ENCODE data around the gene APCDD1.

The APCDD1 gene

GRCh38 chr18:10421859-10422258 lies 32.6 kb upstream of the APCDD1 start:
- Histone ChIP-seq H3K36me3 (replicated peaks; ENCODE audit: low read depth, low read length) (no peaks in the 10 kb centered on the region), H3K4me3 (ENCODE audit: low read length) (no peak overlapping the region), H4K20me1 (ENCODE audit: insufficient read depth, low read length) (no peaks in the 10 kb centered on the region), H3K79me2 (ENCODE audit: low read length) (no peaks in the 10 kb centered on the region), H3K27me3 (ENCODE audit: low read depth, low read length) (no peaks in the 10 kb centered on the region; the same call in 1 of the 2 replicates), H3K4me2 (ENCODE audit: low read length) (no peak overlapping the region), H3K9me3 (ENCODE audit: insufficient read depth, low read length) (no peaks in the 10 kb centered on the region), H3K27ac (ENCODE audit: low read length) (no peak overlapping the region), H3K9ac (ENCODE audit: low read length) (no peak overlapping the region), H3K4me1 (ENCODE audit: low read length) (no peaks in the 10 kb centered on the region), H2AFZ (ENCODE audit: low read depth, low read length) (no peak overlapping the region)
- TF ChIP-seq CTCF (IDR thresholded peaks at IDR 0.05; ENCODE audit: low read depth, low read length) (no peak), EZH2phosphoT487 (IDR thresholded peaks at IDR 0.05; ENCODE audit: low read depth) (no peak)

GRCh38 chr18:10422731-10423130 lies 31.7 kb upstream of the APCDD1 start:
- Histone ChIP-seq H3K9ac (ENCODE audit: low read length) (no peak overlapping the region), H3K36me3 (replicated peaks; ENCODE audit: low read depth, low read length) (no peaks in the 10 kb centered on the region), H3K9me3 (ENCODE audit: insufficient read depth, low read length) (no peaks in the 10 kb centered on the region), H2AFZ (ENCODE audit: low read depth, low read length) (no peak overlapping the region), H3K27me3 (ENCODE audit: low read depth, low read length) (no peaks in the 10 kb centered on the region; the same call in 1 of the 2 replicates), H3K4me2 (ENCODE audit: low read length) (no peak overlapping the region), H3K4me3 (ENCODE audit: low read length) (no peak overlapping the region), H3K4me1 (ENCODE audit: low read length) (no peaks in the 10 kb centered on the region), H3K79me2 (ENCODE audit: low read length) (no peaks in the 10 kb centered on the region), H4K20me1 (ENCODE audit: insufficient read depth, low read length) (no peaks in the 10 kb centered on the region), H3K27ac (ENCODE audit: low read length) (no peak overlapping the region)
- no peak for TF ChIP-seq CTCF (IDR thresholded peaks at IDR 0.05; ENCODE audit: low read depth, low read length)
- no peak for TF ChIP-seq EZH2phosphoT487 (IDR thresholded peaks at IDR 0.05; ENCODE audit: low read depth)

- Histone ChIP-seq H3K79me2 (ENCODE audit: low read length) (no peaks in the 10 kb centered on the region), H3K36me3 (replicated peaks; ENCODE audit: low read depth, low read length) (no peaks in the 10 kb centered on the region), H3K27ac (ENCODE audit: low read length) (no peak overlapping the region), H3K9me3 (ENCODE audit: insufficient read depth, low read length) (no peaks in the 10 kb centered on the region), H3K27me3 (ENCODE audit: low read depth, low read length) (no peaks in the 10 kb centered on the region; the same call in 1 of the 2 replicates), H3K4me2 (ENCODE audit: low read length) (no peak overlapping the region), H3K4me1 (ENCODE audit: low read length) (no peaks in the 10 kb centered on the region), H3K9ac (ENCODE audit: low read length) (no peak overlapping the region), H2AFZ (ENCODE audit: low read depth, low read length) (no peak overlapping the region), H3K4me3 (ENCODE audit: low read length) (no peak overlapping the region), H4K20me1 (ENCODE audit: insufficient read depth, low read length) (no peaks in the 10 kb centered on the region)
- no peak for TF ChIP-seq CTCF (IDR thresholded peaks at IDR 0.05; ENCODE audit: low read depth, low read length)
- no peak for TF ChIP-seq EZH2phosphoT487 (IDR thresholded peaks at IDR 0.05; ENCODE audit: low read depth)
These were observed 29.7 kb upstream of the APCDD1 start for GRCh38 chr18:10424585-10425307.

- Histone ChIP-seq H3K36me3 (replicated peaks; ENCODE audit: low read depth, low read length) (no peaks in the 10 kb centered on the region), H3K9ac (ENCODE audit: low read length) (no peak overlapping the region), H4K20me1 (ENCODE audit: insufficient read depth, low read length) (no peaks in the 10 kb centered on the region), H3K79me2 (ENCODE audit: low read length) (no peaks in the 10 kb centered on the region), H3K4me2 (ENCODE audit: low read length) (no peak overlapping the region), H2AFZ (ENCODE audit: low read depth, low read length) (no peak overlapping the region), H3K4me1 (ENCODE audit: low read length) (no peaks in the 10 kb centered on the region), H3K9me3 (ENCODE audit: insufficient read depth, low read length) (no peaks in the 10 kb centered on the region), H3K4me3 (ENCODE audit: low read length) (no peak overlapping the region), H3K27ac (ENCODE audit: low read length) (no peak overlapping the region), H3K27me3 (ENCODE audit: low read depth, low read length) (no peaks in the 10 kb centered on the region; the same call in 1 of the 2 replicates)
- no peak for TF ChIP-seq EZH2phosphoT487 (IDR thresholded peaks at IDR 0.05; ENCODE audit: low read depth)
- no peak for TF ChIP-seq CTCF (IDR thresholded peaks at IDR 0.05; ENCODE audit: low read depth, low read length)
These were observed 23.8 kb upstream of the APCDD1 start for GRCh38 chr18:10430677-10431076.
